Activated effector memory CD4-positive, alpha-beta T cell treated with Interleukin-2 at 50 U/mL for 16 hours (primary cell): Measurements from ENCODE around the gene USP50.
"Not testable (repeated sequence)": the region's sequence is repeated elsewhere in the genome, so short reads cannot be mapped to it uniquely, and the experiment has no call there.

Experiments used
- DNase-seq: peaks from one replicate; pipeline ENCODE4 v3.0.0-alpha.2; 2020

The USP50 gene

DNA sequence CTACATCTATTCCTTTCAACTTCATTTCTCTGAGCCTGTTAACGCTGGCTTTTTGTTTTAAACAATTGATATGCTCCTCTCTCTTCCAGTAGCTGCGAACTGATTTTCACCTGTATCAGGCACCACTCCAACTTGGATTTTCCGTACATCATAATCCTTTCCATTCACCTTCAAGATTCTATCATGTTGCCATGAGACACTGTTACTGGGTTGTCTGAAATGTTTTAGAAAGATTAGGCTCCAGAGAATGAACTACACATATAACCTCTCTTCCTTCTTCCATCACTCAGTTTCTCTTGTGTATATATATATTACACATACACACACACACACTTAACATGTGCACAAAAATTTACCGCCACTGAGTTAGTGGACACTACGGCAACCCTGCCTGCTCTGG, at the start of gene USP50:
USP50 (minus strand) TSS at position 101 of the 400 bp plus-strand sequence. CDS start 141 bp downstream, outside the sequence.
- DNase-seq: no peak

DNA sequence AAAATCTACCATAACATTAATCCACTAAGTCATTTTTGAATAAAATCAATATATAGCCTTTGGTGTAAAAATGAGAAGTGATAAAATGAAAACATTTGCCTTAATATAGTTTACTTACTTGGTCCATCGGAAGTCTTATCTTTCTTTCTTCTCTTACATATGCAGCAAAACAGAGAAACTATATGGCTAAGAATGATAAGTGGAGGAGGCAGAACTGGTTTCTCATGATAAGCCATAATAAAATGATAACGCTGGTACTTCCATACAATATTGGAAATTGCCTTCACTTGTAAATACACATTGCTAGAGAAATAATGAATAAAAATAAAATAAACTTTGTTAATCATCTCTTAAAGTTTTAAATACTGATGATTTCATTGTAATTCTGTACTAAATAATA, 47.8 kb upstream of the USP50 start:
- DNase-seq: no peak

DNA sequence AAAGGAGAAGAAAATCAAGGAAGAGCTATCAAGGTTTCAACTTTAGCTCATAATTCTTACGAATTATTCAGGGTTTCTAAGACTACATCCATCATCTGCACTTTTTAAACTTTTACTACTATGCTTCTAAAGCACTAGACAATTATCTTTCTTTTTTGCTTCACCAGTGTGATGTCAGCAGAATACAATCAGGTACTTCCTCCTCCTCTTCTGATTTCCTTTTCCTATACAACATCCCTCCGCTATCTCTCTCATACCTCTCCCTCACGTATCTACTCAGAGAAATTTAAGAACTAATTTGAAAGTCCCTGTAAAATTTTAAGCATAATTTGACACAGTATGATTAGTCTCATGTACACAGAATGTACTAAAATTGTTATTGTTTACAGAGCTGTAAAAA, 47.3 kb upstream of the USP50 start:
- no peak for DNase-seq

DNA sequence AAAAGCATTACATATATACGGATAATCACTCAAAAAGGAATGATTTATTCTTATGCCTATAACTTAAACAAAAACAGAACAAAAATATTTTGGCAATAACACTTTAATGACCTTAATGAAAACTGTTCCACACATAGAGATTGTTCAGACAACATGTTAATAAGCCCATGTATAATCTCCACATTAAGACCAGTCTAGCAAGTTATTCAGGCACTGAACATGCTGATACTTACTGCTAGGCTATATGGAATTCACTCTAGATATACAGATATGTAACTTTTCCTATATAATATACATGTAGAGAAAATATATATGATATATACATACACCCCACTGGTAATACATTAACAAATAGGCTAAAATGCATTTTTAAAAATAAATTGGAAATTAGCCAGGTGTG, 43.8 kb upstream of the USP50 start:
- no peak for DNase-seq

DNA sequence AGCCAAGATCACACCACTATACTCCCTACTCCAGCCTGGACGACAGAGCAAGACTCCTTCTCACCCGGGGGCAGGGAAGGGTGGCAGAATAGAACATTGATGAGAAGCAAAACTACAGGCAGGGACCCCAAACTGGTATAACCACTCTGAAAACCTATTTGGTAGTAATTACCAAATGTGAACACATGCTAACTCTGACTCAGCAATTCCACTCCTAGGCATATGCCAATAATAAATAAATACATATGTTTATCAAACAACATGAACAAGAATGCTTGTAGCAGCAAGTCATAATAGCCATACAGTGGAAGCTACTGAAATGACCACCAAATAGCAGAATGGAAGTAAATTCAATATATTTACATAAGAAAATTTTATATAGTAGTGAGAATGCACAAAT, 31.0 kb upstream of the USP50 start:
- no peak for DNase-seq

DNA sequence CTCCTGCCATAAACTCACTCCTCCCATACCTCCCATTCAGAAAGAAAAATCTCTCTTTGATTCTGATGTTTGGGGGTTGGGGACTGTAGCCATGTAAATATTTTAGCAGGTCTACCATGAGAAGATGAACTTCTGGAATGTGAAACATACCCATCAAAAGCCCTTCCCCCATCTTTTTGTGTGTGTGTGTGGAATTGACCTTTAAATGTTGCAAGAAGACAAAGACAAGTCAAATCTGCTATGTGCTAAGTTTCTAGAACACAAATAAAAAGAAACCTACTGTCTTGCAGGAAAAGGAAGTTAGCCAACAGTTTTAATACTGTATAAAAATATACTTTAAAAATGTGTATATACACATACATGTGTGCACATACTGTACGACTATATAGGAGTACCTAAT, 29.7 kb upstream of the USP50 start:
- DNase-seq: no peak

DNA sequence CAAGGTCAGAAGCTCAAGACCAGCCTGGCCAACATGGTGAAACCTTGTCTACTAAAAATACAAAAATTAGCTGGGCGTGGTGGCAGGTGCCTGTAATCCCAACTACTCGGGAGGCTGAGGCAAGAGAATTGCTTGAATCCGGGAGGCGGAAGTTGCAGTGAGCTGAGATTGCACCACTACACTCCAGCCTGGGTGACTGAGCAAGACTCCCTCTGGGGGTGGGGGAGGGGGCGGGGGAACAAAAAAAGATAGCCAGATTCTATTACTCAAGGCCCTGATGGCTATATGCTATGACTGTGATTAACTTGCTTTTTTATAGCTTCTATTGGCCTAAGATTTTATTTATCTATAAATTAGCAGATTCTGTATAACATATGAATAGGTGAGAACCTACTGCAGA, 27.4 kb upstream of the USP50 start:
- DNase-seq: not testable (repeated sequence)

DNA sequence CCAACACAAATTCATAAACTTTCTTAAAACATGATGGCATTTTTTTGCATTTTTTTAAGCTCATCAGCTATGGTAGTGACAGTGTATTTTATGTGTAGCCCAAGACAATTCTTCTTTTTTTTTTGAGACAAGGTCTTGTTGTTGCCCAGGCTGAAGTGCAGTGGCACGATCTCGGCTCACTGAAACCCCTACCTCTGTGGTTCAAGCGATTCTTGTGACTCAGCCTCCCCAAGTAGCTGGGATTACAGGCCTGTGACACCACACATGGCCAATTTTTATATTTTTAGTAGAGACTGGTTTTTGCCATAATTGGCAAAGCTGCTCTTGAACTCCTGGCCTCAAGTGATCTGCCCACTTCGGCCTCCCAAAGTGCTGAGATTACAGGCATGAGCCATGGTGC, 17.3 kb upstream of the USP50 start:
- DNase-seq: no peak

DNA sequence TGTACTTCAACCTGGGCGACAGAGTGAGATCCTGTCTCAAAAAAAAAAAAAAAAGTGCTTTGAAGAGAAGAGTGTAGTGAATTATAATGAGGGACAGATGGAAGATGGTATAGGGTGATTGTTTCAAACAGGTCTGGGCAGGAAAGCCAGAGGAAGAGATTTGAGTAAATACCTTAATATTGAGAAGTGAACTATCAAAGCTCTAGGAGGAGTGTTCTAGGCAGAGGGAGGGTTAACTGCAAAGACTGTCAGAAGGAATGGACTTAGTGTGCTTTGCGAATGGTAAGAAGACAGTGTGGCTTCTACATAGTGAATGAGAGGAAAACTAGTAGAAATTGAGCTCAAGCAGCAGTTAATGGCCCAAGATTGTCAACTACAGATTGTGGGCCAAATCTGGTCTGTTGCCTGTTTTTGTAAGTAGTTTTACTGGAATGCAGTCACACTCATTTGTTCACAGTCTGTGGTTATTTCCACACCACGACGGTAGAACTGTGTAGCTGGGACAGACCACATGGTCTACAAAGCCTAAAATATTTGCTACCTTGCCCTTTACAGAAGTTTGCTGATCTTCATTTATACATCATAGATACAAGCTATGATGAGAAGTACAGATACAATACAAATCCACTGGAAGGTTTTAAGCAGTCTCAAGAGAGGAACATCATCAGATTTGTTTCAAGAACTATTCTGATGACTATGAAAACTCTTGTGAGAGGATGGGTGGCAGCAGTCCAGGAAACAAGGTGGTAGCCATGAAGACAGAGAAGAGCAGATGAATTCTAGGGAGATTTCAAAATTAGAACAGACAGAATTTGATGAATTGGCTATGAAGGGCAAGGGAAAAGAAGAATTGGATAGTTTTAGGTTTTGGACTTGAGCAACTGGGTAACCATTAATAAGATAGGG, 16.5 kb upstream of the USP50 start:
- no peak for DNase-seq

DNA sequence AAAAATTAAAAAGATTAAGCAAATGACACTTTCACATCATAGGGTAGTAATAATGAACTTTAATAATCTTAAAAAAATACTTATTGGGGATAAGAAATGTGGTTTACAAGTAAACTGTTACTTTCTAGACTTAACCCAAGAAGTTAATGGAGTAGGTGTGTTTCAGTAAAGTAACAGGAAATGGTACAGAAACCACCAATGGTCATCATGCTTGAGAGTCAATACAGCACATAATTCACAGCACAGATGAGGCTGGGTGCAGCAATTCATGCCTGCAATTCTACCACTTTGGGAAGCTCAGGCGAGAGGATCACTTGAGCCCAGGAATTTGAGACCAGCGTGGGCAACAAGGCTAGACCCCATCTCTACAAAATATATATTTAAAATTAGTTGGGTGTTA, 11.5 kb upstream of the USP50 start:
- no peak for DNase-seq

DNA sequence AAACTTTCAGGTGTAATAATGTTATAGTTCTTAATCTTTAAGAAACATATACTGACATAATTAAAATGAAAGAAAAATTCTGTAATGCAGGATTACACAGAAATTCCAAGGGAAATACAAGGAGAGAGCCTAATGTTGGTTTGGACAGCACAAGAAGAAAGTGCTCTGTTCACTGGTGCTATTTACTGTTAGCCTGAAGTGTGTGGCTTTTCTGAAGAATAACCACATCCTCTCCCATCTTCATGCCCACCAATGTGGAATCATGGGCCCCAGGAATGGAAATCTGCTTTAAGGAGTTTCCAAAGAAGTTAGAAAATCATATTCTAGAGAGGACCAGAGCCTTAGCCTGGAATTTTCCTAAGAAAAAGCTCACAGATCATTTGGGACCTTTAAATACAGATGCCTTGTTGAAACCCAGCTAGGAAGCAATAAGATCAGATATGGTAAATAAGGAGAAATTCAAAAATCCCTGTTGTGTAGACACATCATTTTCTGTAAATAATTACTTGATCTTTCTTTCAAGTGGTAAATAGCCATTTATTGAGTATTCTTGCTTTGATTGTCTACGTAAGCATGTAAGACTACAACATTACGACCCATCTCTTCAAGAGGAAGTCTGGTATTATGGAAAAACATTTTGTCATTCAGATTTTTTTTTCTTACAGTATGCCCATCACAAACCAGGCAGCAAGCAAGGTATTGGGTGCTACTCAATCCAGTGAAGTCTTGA, 10.3 kb upstream of the USP50 start:
- DNase-seq: no peak

DNA sequence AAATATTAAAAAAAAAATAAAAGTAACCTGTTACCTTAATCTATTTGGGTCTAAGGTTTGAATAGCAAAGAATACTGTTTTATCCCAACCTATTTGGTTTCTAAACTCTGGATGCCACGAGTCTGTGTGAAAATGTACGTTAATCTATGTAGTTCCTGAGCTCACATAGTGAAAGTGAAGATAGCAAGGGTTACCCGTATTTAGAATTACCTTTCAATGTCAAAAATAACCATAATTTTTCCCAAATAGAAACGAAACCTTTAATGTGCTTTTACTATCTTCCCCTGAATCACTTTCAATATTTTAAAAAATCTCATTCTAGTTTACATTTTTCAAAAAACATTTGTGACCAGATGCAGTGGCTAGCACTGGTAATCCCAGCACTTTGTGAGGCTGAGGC, 5.8 kb upstream of the USP50 start:
- DNase-seq: no peak

DNA sequence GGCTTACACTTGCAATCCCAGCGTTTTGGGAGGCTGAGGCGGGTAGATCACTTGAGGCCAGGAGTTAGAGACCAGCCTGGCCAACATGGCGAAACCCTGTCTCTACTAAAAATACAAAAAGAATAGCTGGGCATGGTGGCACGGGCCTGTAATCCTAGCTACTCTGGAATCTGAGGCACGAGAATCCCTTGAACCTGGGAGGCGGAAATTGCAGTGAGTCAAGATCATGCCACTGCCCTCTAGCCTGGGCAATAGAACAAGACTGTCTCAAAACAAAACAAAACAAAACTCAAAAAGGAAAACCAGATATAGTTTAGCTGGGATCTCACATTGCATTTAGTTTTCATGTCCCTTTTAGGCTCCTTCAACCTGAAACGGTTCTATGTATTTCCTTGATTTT, 2.9 kb upstream of the USP50 start:
- DNase-seq: no peak

DNA sequence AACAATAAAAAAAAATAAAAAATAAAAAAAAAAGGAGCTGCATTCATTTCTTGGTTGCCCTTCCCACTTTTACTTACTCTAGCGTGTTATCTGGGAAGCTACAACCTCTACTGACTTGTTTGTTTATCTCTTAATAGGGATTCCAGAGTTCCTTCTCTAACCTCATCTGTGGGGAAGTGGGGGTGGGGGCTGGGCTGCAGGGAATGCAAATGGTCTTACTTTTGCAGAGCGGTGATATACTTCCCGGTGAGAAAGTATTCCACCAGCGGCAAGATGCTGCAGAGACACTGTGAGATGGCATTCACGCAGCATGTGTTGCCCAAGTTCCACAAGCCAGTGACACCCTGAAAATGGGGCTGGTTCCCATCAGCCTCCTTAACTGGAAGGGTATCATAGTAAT, 2.1 kb downstream of the USP50 start:
- no peak for DNase-seq

DNA sequence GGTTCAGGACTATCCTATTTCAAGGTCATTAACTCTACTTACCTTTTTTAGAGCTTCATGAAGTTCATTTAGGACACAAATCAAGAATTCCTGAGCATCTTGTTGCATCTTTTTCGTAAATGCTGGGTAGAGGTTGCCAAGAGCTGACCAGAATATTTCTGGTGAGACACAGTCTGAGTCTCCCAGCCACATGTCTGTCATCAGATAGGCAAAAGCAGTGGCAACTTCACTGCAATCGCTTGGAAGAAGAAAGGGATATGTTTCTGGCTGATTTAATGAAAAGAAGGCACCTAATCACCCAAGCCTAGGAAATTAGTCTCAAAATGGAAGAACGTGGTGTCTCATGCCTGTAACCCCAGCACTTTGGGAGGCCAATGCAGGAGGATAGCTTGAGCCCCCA, 2.9 kb downstream of the USP50 start:
- DNase-seq: no peak

DNA sequence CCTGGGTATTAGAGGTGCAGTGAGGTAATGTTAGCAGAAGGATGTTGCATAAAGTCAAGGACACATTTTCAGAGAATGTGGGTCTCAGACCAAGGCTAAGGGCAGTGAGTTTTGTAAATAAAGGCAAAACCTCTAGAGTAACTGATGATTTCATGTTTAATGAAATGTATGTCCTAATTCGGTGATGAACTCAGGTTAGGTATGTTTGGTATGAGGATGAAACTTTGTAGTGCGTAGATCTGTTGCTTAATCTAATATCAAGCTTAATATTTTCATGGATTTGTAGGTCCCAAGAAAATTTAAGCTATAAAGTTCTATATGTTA, 3.6 kb downstream of the USP50 start:
- DNase-seq: no peak

DNA sequence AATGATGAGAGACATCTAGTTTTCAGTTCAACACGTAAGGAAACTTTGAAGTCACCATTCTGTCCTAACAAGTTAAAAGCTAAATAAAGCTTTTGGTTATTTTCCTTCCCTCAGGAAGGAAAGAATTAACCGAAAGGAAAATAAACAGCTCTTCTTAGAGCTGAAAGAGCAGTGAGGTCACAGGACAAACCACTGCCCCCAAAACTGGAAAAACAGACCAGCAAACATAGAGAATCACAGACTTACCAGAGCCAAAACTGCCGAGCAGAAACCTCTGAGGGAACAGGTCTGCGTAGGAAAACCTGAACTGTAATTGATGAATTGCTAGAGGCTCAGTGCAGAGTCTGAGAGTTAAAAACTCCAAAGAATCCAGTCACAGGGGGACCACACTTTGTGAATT, 14.7 kb downstream of the USP50 start:
- no peak for DNase-seq

DNA sequence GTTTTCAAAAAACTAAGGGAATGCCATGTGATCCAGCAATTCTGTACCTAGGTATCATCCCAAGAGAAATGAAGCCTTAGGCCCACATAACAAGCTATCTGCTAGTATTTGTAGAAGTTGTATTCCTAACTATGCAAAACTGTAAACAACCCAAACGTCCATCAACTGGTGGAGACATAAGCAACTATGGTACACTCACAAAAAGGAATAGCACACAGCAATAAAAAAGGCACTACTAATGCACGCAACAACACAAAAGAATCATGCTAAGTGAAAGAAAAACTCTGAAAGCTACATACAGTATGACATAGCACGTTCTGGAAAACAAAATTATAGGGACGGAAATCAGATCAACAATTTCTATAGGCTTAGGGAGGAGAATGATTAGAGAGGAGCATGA, 15.3 kb downstream of the USP50 start:
- DNase-seq: no peak

DNA sequence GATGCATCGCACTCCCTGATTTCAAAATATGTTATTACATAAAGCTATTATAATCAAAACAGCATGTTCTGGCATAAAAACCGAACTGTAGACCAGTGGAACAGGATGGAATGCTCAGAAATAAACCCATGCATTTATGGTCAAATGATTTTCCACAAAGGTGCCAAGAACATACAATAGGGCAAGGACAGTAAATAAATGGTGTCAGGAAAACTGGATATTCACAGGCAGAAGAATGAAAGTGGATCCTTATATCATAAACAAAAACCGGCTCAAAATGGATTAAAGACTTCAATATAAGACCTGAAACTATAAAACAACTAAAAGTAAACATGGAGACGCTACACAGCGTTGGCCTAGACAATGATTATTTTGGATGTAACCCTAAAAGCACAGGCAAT, 22.6 kb downstream of the USP50 start:
- DNase-seq: no peak

DNA sequence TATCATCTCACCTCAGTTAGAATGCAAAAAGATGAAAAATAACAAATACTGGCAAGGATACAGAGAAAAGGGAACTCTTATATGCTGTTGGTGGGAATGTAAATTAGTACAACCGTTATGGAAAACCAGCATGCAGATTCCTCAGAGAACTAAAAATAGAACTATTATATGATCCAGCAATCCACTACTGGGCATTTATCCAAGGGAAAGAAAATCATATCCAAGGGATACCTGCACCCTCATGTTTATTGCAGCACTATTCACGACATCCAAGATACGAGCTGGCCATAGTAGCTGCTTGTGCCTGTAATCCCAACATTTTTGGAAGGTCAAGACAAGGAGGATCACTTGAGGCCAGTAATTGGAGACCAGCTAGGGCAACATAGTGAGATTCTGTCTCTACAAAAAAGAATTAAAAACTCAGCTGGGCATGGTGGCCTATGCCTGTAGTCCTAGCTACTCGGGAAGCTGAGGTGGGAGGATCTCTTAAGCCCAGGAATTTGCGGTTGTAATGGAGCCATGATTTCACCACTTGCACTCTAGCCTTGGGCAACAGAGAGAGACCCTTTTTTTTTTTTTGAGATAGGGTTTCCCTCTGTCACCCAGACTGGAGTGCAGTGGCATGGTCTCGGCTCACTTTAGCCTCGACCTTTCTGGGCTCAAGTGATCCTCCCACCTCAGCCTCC, 26.6 kb downstream of the USP50 start:
- no peak for DNase-seq

DNA sequence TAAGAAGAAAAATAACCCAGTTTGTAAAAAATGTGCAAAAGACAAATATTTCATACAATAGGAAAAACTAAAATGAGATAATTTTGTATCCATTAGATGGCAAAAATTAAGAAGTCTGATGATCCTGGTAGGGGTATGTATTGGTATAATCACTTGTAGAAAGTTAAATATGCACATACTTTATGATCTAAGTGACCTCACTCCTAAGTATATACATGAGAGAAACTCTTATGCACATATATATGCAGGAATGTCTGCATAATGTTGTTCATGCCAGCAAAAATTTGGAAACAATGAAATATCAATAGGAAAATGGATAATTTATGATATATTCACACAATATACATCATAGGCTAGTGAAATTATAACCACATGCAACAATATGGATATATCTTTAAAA, 33.5 kb downstream of the USP50 start:
- DNase-seq: no peak

DNA sequence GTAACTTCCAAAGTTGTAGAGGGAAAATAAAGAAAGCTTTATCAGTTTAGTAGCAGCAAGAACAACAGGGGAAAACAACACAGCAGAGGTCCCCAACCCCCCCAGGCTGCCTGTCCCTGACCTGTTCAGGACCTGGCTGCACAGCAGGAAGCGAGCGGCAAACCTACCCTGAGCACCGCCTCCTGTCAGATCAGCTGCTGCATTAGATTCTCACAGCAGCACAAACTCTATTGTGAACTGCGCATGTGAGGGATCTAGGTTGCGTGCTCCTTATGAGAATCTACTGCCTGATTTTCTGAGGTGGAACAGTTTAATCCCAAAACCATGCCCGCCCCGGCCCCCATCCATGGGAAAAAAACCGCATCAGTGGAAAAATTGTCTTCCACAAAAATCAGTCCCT, 40.3 kb downstream of the USP50 start:
- DNase-seq: no peak

DNA sequence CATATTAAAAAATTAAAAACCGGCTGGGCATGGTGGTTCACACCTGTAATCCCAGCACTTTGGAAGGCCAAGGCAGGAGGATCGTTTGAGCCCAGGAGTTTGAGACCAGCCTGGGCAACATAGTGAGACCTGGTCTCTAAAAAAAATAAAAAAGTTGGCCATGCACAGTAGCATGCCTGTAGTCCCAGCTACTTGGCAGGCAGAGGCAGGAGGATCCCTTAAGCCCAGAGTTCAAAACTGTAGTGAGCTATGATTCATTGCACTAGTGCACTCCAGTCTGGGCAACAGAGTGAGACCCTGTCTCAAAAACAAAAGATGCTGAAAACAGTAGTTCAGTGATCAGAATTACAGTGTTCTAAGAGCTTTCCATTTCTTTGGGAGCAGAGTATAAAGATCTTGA, 40.8 kb downstream of the USP50 start:
- not testable (repeated sequence) for DNase-seq

DNA sequence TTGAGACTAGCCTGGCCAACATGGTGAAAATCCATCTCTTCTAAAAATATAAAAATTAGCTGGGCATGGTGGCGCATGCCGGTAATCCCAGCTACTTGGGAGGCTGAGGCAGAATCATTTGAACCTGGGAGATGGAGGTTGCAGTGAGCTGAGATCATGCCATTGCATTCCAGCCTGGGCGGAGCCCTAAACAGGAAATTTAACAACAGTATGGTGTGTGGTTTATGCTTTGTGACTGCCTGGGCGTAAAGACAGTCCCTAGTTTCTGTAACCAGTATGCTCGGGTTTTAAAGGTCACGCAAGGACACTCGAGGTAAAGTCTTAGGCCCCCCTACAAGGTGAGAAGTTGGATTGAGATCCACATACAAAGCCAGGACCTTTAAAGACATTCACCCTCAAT, 43.3 kb downstream of the USP50 start:
- no peak for DNase-seq
